ENCODE measurements around the gene FBXW11. TPM values are rescaled to one million over a fixed set of nuclear protein-coding genes. Genes with fewer than 3 reads are reported as not detected.

Gene FBXW11
- total RNA-seq, 2 donors from 2014 or later = 29.0 to 64.6 TPM

DNA sequence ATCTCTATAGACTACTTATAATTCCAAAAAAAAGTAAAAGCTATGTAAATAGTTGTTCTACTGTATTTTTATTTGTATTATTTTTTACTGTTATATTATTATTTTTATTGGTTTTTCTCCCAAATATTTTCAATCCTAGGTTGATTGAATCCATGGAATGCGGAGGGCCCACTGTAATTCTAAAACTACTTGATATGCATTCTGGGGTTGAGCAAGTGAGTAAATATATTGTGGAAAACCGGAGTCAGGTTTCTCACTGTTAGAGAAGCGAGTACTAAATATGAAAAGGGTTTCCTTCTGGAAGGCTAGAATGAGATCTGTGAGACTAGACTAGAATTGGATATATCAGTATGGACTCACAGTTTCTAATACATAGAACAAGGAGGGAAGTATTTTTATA, 66.5 kb downstream of the FBXW11 start:
- peak overlapping the region; percentile 77 to 93 (median 84) for H3K27ac ChIP-seq

DNA sequence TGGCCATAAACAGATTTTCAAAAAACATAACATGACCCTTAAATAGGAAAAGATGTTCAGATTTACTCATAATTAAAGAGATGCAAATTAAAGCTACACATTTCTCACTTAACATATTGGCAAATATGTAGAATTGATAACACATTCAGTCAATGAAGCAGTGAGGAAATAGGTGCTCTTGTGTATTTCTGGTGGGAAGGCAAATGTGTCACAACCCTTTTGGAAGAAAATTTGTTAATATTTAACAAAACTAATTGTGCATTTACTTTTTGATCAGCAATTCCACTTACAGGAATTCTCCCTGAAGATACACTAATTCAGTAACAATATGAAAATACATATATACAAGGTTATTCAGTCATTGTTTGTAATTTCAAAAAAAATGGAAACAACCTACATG, 68.1 kb downstream of the FBXW11 start:
- Histone ChIP-seq H3K4me3 (no peak overlapping the region), H3K27me3 (no peaks in the 10 kb centered on the region), H3K4me1 (peaks cover 57% of the 10 kb centered on the region), H3K27ac (peak overlapping the region in 2 of 4 donors; percentile 77 to 93), H3K9me3 (no peaks in the 10 kb centered on the region), H3K36me3 (replicated peaks in 1 of 2; ENCODE audit: insufficient read depth in 1 of 2, low read depth in 2 of 2) (no peaks in the 10 kb centered on the region)
- TF ChIP-seq, protein P1, sequence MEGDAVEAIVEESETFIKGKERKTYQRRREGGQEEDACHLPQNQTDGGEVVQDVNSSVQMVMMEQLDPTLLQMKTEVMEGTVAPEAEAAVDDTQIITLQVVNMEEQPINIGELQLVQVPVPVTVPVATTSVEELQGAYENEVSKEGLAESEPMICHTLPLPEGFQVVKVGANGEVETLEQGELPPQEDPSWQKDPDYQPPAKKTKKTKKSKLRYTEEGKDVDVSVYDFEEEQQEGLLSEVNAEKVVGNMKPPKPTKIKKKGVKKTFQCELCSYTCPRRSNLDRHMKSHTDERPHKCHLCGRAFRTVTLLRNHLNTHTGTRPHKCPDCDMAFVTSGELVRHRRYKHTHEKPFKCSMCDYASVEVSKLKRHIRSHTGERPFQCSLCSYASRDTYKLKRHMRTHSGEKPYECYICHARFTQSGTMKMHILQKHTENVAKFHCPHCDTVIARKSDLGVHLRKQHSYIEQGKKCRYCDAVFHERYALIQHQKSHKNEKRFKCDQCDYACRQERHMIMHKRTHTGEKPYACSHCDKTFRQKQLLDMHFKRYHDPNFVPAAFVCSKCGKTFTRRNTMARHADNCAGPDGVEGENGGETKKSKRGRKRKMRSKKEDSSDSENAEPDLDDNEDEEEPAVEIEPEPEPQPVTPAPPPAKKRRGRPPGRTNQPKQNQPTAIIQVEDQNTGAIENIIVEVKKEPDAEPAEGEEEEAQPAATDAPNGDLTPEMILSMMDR (IDR thresholded peaks at IDR 0.05) = no peak
- TF ChIP-seq POLR2A (IDR thresholded peaks at IDR 0.05) = no peak
- DNase-seq (no peak), ATAC-seq (no peak)
- intact Hi-C loops (cut with DNase I) = no loop called here

More for the DNA sequence above, 66.5 kb downstream of the FBXW11 start:
- peaks cover 67% of the 10 kb centered on the region for H3K4me1 ChIP-seq
- no peak for TF ChIP-seq POLR2A (IDR thresholded peaks at IDR 0.05)
- TF ChIP-seq, protein P1 (IDR thresholded peaks at IDR 0.05) = no peak
- no peaks in the 10 kb centered on the region for H3K9me3 ChIP-seq
- ATAC-seq = no peak
- no peak for DNase-seq
- no peaks in the 10 kb centered on the region for H3K36me3 ChIP-seq (replicated peaks in 1 of 2; ENCODE audit: insufficient read depth in 1 of 2, low read depth in 2 of 2)
- intact Hi-C loops (cut with DNase I) = no loop called here
- H3K4me3 ChIP-seq = no peak overlapping the region
- WGBS, 2 donors = 63 to 74% methylated on average over 3 of the region's 3 CpGs
- no peaks in the 10 kb centered on the region for H3K27me3 ChIP-seq

DNA sequence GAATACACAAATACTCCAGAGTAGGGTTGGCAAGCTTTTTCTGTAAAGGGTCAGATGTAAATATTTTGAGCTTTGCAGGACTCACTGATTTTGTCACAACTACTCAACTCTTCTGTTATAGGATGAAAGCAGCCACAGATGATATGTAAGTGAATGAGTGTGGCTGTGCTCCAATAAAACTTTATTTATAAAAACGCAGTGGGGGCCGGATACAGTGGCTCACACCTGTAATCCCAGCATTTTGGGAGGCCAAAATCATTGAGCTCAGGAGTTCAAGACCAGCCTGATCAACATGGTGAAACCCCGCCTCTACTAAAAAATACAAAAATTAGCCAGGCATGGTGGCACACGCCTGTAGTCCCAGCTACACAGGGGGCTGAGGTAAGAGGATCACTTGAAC, 69.1 kb downstream of the FBXW11 start:
- DNase-seq = no peak
- peak overlapping the region in 1 of 4 donors; percentile 4 for H3K27ac ChIP-seq
- no peaks in the 10 kb centered on the region for H3K36me3 ChIP-seq (replicated peaks in 1 of 2; ENCODE audit: insufficient read depth in 1 of 2, low read depth in 2 of 2)
- no peak for ATAC-seq
- no peaks in the 10 kb centered on the region for H3K27me3 ChIP-seq
- peaks cover 49% of the 10 kb centered on the region for H3K4me1 ChIP-seq
- H3K9me3 ChIP-seq = no peaks in the 10 kb centered on the region
- WGBS, 2 donors = 93 to 97% methylated on average over 4 of the region's 4 CpGs
- intact Hi-C loops (cut with DNase I) = no loop called here
- no peak for TF ChIP-seq POLR2A (IDR thresholded peaks at IDR 0.05)
- TF ChIP-seq, protein P1 (IDR thresholded peaks at IDR 0.05) = no peak
- H3K4me3 ChIP-seq = no peak overlapping the region

DNA sequence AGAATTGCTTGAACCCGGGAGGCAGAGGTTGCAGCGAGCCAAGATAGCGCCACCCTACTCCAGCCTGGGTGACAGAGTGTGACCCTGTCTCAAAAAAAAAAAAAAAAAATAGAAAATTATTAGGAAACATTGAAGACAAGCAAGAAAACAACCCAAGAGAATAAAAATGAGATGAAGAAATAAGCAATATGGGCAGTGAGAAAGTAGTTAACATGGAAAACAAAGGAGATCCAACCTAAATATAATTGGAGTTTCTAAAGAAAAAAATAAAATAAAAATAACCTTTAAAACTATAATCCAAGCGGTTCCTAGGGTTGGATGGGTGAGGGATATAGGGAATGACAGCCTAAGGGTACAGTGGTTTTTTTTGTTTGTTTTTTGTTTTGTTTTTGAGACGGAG, 71.9 kb downstream of the FBXW11 start:
- ATAC-seq = no peak
- H3K4me1 ChIP-seq = peaks cover 34% of the 10 kb centered on the region
- DNase-seq = no peak
- no peaks in the 10 kb centered on the region for H3K27me3 ChIP-seq
- no peaks in the 10 kb centered on the region for H3K36me3 ChIP-seq (replicated peaks in 1 of 2; ENCODE audit: insufficient read depth in 1 of 2, low read depth in 2 of 2)
- TF ChIP-seq, protein P1 (IDR thresholded peaks at IDR 0.05) = no peak
- no peak for TF ChIP-seq POLR2A (IDR thresholded peaks at IDR 0.05)
- H3K27ac ChIP-seq = no peak overlapping the region
- intact Hi-C loops (cut with DNase I) = no loop called here
- H3K4me3 ChIP-seq = no peak overlapping the region
- WGBS, 2 donors = 97 to 99% methylated on average over 5 of the region's 5 CpGs
- no peaks in the 10 kb centered on the region for H3K9me3 ChIP-seq

DNA sequence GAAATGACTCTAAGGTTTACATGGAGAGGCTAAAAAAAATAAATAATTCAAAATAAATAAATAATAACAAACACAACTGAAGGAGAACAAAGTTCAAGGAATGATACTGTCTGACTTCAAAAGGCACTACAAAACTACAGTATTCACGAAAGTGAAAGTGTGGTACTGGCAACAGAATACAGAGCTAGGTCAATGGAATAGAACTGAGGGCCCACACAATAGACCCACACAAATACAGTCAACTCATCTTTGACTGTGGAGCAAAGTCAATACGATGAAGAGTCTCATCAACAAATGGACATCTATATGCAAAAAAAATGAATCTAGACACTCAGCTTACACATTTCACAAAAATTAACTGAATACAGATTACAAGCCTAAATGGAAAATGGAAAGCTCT, 75.3 kb downstream of the FBXW11 start:
- no peak for ATAC-seq
- intact Hi-C loops (cut with DNase I) = no loop called here
- no peaks in the 10 kb centered on the region for H3K27me3 ChIP-seq

More for the DNA sequence above, 75.3 kb downstream of the FBXW11 start:
- no peak for DNase-seq
- H3K4me3 ChIP-seq = no peak overlapping the region
- WGBS, 2 donors = 92 to 96% methylated on average over 2 of the region's 2 CpGs
- peaks cover 9% of the 10 kb centered on the region for H3K4me1 ChIP-seq
- H3K36me3 ChIP-seq (replicated peaks in 1 of 2; ENCODE audit: insufficient read depth in 1 of 2, low read depth in 2 of 2) = no peaks in the 10 kb centered on the region
- H3K9me3 ChIP-seq = no peaks in the 10 kb centered on the region
- H3K27ac ChIP-seq = no peak overlapping the region
- TF ChIP-seq, protein P1 (IDR thresholded peaks at IDR 0.05) = no peak
- TF ChIP-seq POLR2A (IDR thresholded peaks at IDR 0.05) = no peak

All from body of pancreas (tissue), 4 donors.